Smooth muscle cell (in vitro differentiated cells): ENCODE results near the gene CEP295NL. TPM values are rescaled to one million over a fixed set of nuclear protein-coding genes. Genes with fewer than 3 reads are reported as not detected.
"Not testable (repeated sequence)": the region's sequence is repeated elsewhere in the genome, so short reads cannot be mapped to it uniquely, and the experiment has no call there.

Experiments used
- DNase-seq: peaks from one replicate; lab custom pipeline; 2025; ENCODE audit not compliant: unreplicated experiment; lab: John Stamatoyannopoulos, UW
- H2AFZ ChIP-seq: fragments of 200-600 bp; sonication (generic); 2 replicates; pipeline ENCODE4 v1.6.0; 2016; ENCODE audit warnings: antibody characterized with exemption, low read depth, mild to moderate bottlenecking
- H3F3A ChIP-seq: fragments of 200-600 bp; sonication (generic); 2 replicates; pipeline ENCODE4 v1.6.0; 2017; ENCODE audit warnings: antibody characterized with exemption, low read depth
- H3K27ac ChIP-seq: fragments of 200-600 bp; sonication (generic); 2 replicates; pipeline ENCODE4 v1.5.1; 2016; ENCODE audit warnings: low read depth, mild to moderate bottlenecking
- H3K27me3 ChIP-seq: fragments of 200-600 bp; sonication (generic); 2 replicates; pipeline ENCODE4 v1.6.1; 2016; ENCODE audit warnings: low read depth, mild to moderate bottlenecking
- H3K36me3 ChIP-seq: fragments of 200-600 bp; sonication (generic); 2 replicates; pipeline ENCODE4 v1.5.1; 2016; ENCODE audit warnings: low read depth
- H3K4me1 ChIP-seq: fragments of 200-600 bp; sonication (generic); 2 replicates; pipeline ENCODE4 v1.5.1; 2016; ENCODE audit warnings: low read depth
- H3K4me2 ChIP-seq: fragments of 200-600 bp; sonication (generic); 2 replicates; pipeline ENCODE4 v1.6.0; 2016; ENCODE audit warnings: mild to moderate bottlenecking
- H3K4me3 ChIP-seq: fragments of 200-600 bp; sonication (generic); 2 replicates; pipeline ENCODE4 v1.5.1; 2016; ENCODE audit warnings: mild to moderate bottlenecking
- H3K79me2 ChIP-seq: fragments of 200-600 bp; sonication (generic); 2 replicates; pipeline ENCODE4 v1.6.0; 2016; ENCODE audit warnings: low read depth, mild to moderate bottlenecking
- H3K9ac ChIP-seq: fragments of 200-600 bp; sonication (generic); 2 replicates; pipeline ENCODE4 v1.6.0; 2016; ENCODE audit warnings: low read depth
- H3K9me3 ChIP-seq: fragments of 200-600 bp; sonication (generic); replicated peaks from 2 replicates; pipeline ENCODE4 v1.5.1; 2016; ENCODE audit warnings: low read depth
- H4K20me1 ChIP-seq: fragments of 200-600 bp; sonication (generic); 2 replicates; pipeline ENCODE4 v1.6.0; 2016; ENCODE audit warnings: low read depth
- CTCF ChIP-seq: fragments of 200-600 bp; sonication (generic); IDR thresholded peaks from 2 replicates; pipeline ENCODE4 v1.5.1; 2017; ENCODE audit warnings: borderline replicate concordance, mild to moderate bottlenecking, antibody characterized with exemption; ENCODE audit not compliant: insufficient read depth, poor library complexity, severe bottlenecking
- WGBS: methylation state at CpG from one replicate; pipeline ENCODE4 v1.1.7; 2016; ENCODE audit warnings: low lambda C conversion rate; 5-methylcytosine and 5-hydroxymethylcytosine counted together
- polyA plus RNA-seq: library from polyadenylated mRNA; unstranded; fragments of >200 nt; fragmentation: Nextera tagmentation; extraction: Ambion mirVana; gene quantifications from 2 replicates; pipeline ENCODE4 v1.2.1, GENCODE V29; 2016
- total RNA-seq: library from RNA; depleted of rRNA; stranded (reverse); fragments of >200 nt; gene quantifications from 2 replicates; pipeline ENCODE4 v1.2.3, GENCODE V29; 2014

Gene CEP295NL
- total and polyA plus RNA-seq, 2 experiments from 2014 or later, result 1.2 TPM; not detected in 1

GRCh38 chr17:78891406-78892061 lies 11.5 kb downstream of the CEP295NL start:
- Histone ChIP-seq H3K27ac (no peak overlapping the region), H3F3A (no peaks in the 10 kb centered on the region), H2AFZ (no peak overlapping the region), H3K9ac (no peak overlapping the region), H3K4me2 (no peak overlapping the region), H3K4me3 (no peak overlapping the region), H3K36me3 (no peaks in the 10 kb centered on the region), H4K20me1 (peaks cover 91% of the 10 kb centered on the region), H3K27me3 (no peaks in the 10 kb centered on the region), H3K79me2 (peaks cover 46% of the 10 kb centered on the region), H3K4me1 (no peaks in the 10 kb centered on the region), H3K9me3 (no peaks in the 10 kb centered on the region)
- DNase-seq, result no peak
- no peak for TF ChIP-seq CTCF
- 89% methylated on average over 21 of the region's 21 CpGs for WGBS

- H3K27me3 ChIP-seq, result no peaks in the 10 kb centered on the region
- no peaks in the 10 kb centered on the region for H3K9me3 ChIP-seq
- no peak overlapping the region for H3K9ac ChIP-seq
- no peak overlapping the region for H2AFZ ChIP-seq
- no peak for DNase-seq
- no peak overlapping the region for H3K27ac ChIP-seq
- H3K4me1 ChIP-seq, result no peaks in the 10 kb centered on the region
- peaks cover 81% of the 10 kb centered on the region for H4K20me1 ChIP-seq
- H3K4me3 ChIP-seq, result no peak overlapping the region
- H3K4me2 ChIP-seq, result no peak overlapping the region
- no peak for TF ChIP-seq CTCF
- H3K36me3 ChIP-seq, result no peaks in the 10 kb centered on the region
- WGBS, result 93% methylated on average over 16 of the region's 16 CpGs
- no peaks in the 10 kb centered on the region for H3F3A ChIP-seq
- peaks cover 52% of the 10 kb centered on the region for H3K79me2 ChIP-seq
Observed at GRCh38 chr17:78890498-78890897, 12.5 kb downstream of the CEP295NL start.

GRCh38 chr17:78890096-78890495 lies 12.9 kb downstream of the CEP295NL start:
- not testable (repeated sequence) for H3F3A ChIP-seq, DNase-seq, H3K36me3 ChIP-seq, H3K9me3 ChIP-seq, H3K4me2 ChIP-seq, H2AFZ ChIP-seq, H3K4me1 ChIP-seq, H3K27ac ChIP-seq, H3K9ac ChIP-seq, H3K27me3 ChIP-seq, H3K4me3 ChIP-seq
- Histone ChIP-seq H4K20me1 (peaks cover 77% of the 10 kb centered on the region), H3K79me2 (peaks cover 49% of the 10 kb centered on the region)
- 96% methylated on average over 11 of the region's 11 CpGs for WGBS

- Histone ChIP-seq H3K36me3 (no peaks in the 10 kb centered on the region), H3K4me2 (no peak overlapping the region), H3K4me1 (peaks cover 3% of the 10 kb centered on the region), H2AFZ (no peak overlapping the region), H3K9me3 (no peaks in the 10 kb centered on the region), H4K20me1 (peaks cover 71% of the 10 kb centered on the region), H3K9ac (no peak overlapping the region), H3K27ac (no peak overlapping the region), H3F3A (no peaks in the 10 kb centered on the region), H3K79me2 (peaks cover 44% of the 10 kb centered on the region), H3K4me3 (no peak overlapping the region), H3K27me3 (no peaks in the 10 kb centered on the region)
- DNase-seq, result no peak
- TF ChIP-seq CTCF, result no peak
- WGBS, result 88% methylated on average over 8 of the region's 8 CpGs
Observed at GRCh38 chr17:78889531-78889930, 13.5 kb downstream of the CEP295NL start.
